ENCODE results near the gene KCND3.

DNA sequence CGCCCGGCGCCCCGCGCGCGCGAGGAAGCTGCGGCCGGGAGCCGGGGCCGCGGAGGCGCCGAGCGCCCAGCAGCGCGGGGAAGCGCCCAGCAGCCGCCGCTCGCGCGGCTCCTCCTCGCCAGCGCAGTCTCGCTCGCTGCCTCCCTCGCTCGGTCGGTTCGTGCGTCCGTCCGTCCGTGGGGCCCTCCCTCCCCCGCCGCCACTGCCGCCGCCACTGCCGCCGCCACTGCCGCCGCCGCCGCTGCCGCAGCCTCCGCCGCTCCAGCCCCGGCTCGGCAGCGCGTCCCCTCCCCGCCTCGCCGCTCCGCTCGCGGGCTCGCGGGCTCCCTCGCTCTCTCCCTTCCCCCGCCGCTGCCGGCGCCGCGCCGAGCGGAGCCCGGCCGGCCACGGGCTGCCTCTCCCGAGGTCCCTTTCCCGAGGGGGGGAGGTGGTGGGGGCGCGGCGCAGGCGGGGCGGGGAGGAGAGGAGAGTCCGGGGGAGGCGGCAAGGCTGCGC lies at the start of gene KCND3:
- TF ChIP-seq, protein P1, sequence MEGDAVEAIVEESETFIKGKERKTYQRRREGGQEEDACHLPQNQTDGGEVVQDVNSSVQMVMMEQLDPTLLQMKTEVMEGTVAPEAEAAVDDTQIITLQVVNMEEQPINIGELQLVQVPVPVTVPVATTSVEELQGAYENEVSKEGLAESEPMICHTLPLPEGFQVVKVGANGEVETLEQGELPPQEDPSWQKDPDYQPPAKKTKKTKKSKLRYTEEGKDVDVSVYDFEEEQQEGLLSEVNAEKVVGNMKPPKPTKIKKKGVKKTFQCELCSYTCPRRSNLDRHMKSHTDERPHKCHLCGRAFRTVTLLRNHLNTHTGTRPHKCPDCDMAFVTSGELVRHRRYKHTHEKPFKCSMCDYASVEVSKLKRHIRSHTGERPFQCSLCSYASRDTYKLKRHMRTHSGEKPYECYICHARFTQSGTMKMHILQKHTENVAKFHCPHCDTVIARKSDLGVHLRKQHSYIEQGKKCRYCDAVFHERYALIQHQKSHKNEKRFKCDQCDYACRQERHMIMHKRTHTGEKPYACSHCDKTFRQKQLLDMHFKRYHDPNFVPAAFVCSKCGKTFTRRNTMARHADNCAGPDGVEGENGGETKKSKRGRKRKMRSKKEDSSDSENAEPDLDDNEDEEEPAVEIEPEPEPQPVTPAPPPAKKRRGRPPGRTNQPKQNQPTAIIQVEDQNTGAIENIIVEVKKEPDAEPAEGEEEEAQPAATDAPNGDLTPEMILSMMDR (conservative IDR thresholded peaks at IDR 0.05; ENCODE audit: low read depth in 2 of 2): no peak
- TF ChIP-seq EZH2 (IDR thresholded peaks at IDR 0.05; ENCODE audit: low read depth, unreplicated experiment): no peak
- TF ChIP-seq, protein P2, sequence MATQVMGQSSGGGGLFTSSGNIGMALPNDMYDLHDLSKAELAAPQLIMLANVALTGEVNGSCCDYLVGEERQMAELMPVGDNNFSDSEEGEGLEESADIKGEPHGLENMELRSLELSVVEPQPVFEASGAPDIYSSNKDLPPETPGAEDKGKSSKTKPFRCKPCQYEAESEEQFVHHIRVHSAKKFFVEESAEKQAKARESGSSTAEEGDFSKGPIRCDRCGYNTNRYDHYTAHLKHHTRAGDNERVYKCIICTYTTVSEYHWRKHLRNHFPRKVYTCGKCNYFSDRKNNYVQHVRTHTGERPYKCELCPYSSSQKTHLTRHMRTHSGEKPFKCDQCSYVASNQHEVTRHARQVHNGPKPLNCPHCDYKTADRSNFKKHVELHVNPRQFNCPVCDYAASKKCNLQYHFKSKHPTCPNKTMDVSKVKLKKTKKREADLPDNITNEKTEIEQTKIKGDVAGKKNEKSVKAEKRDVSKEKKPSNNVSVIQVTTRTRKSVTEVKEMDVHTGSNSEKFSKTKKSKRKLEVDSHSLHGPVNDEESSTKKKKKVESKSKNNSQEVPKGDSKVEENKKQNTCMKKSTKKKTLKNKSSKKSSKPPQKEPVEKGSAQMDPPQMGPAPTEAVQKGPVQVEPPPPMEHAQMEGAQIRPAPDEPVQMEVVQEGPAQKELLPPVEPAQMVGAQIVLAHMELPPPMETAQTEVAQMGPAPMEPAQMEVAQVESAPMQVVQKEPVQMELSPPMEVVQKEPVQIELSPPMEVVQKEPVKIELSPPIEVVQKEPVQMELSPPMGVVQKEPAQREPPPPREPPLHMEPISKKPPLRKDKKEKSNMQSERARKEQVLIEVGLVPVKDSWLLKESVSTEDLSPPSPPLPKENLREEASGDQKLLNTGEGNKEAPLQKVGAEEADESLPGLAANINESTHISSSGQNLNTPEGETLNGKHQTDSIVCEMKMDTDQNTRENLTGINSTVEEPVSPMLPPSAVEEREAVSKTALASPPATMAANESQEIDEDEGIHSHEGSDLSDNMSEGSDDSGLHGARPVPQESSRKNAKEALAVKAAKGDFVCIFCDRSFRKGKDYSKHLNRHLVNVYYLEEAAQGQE (IDR thresholded peaks at IDR 0.05; ENCODE audit: unreplicated experiment): no peak
- TF ChIP-seq CREB1 (CRISPR knock-in tag; IDR thresholded peaks at IDR 0.05; ENCODE audit: low read depth): no peak
- TF ChIP-seq POLR2AphosphoS5 (IDR thresholded peaks at IDR 0.05; ENCODE audit: low read depth): no peak
- TF ChIP-seq EZH2phosphoT487 (IDR thresholded peaks at IDR 0.05; ENCODE audit: unreplicated experiment): no peak
- TF ChIP-seq ZNF331 (CRISPR knock-in tag; IDR thresholded peaks at IDR 0.05; ENCODE audit: low read depth): no peak
- no peak for TF ChIP-seq NANOG (IDR thresholded peaks at IDR 0.05; ENCODE audit: borderline replicate concordance)
- no peak for TF ChIP-seq JUNB (IDR thresholded peaks at IDR 0.05; ENCODE audit: unreplicated experiment)
- TF ChIP-seq, protein P3, sequence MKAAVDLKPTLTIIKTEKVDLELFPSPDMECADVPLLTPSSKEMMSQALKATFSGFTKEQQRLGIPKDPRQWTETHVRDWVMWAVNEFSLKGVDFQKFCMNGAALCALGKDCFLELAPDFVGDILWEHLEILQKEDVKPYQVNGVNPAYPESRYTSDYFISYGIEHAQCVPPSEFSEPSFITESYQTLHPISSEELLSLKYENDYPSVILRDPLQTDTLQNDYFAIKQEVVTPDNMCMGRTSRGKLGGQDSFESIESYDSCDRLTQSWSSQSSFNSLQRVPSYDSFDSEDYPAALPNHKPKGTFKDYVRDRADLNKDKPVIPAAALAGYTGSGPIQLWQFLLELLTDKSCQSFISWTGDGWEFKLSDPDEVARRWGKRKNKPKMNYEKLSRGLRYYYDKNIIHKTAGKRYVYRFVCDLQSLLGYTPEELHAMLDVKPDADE (IDR thresholded peaks at IDR 0.05): no peak
- no peak for TF ChIP-seq ZNF114 (CRISPR knock-in tag; IDR thresholded peaks at IDR 0.05)
- no peak for TF ChIP-seq STAT1 (IDR thresholded peaks at IDR 0.05; ENCODE audit: unreplicated experiment)
- no peak for TF ChIP-seq ZNF462 (CRISPR knock-in tag; IDR thresholded peaks at IDR 0.05)
